Peyer's patch (tissue), 4 donors: ENCODE measurements around the gene JPH3. TPM values are rescaled to one million over a fixed set of nuclear protein-coding genes. Genes with fewer than 3 reads are reported as not detected.
A peak's percentile ranks its signal among the peaks of the same experiment; 100 is the strongest.

Experiments used
- DNase-seq, 3 donors: peaks; one replicate each; pipeline ENCODE4 v3.0.0-alpha.2; 2017 to 2019
- H3K27ac ChIP-seq, 4 donors: fragments of 200-600 bp; sonication (generic); one replicate each; pipeline ENCODE4 v1.5.1; 2016 to 2019
- H3K27me3 ChIP-seq, 2 donors: fragments of 200-600 bp; sonication (generic); one replicate each; pipeline ENCODE4 v1.5.1; 2019
- H3K36me3 ChIP-seq, 3 donors: fragments of 200-600 bp; sonication (generic); one replicate each; pipeline ENCODE4 v1.5.1; 2016 to 2019
- H3K4me1 ChIP-seq, 4 donors: fragments of 200-600 bp; sonication (generic); one replicate each; pipeline ENCODE4 v1.5.1; 2016 to 2019
- H3K4me3 ChIP-seq, 4 donors: fragments of 200-600 bp; sonication (generic); 1 replicate in 3 of 4; 2 replicates in 1 of 4; pipeline ENCODE4 v1.5.1; 2016 to 2019; ENCODE audit warnings: mild to moderate bottlenecking in 1 of 4
- H3K9me3 ChIP-seq, 4 donors: fragments of 200-600 bp; sonication (generic); one replicate each; pipeline ENCODE4 v1.5.1; 2016 to 2019; ENCODE audit warnings: mild to moderate bottlenecking in 1 of 4
- CTCF ChIP-seq, 6 experiments: fragments of 450-650 bp in 4 of 6; fragments of 200-600 bp in 2 of 6; sonication (generic) in 1 of 6; IDR thresholded peaks; one replicate each; pipeline ENCODE4 v1.5.1; 2017 to 2019; ENCODE audit warnings: antibody characterized with exemption in 6 of 6, mild to moderate bottlenecking in 3 of 6, moderate library complexity in 1 of 6
- POLR2A ChIP-seq, 2 donors: fragments of 450-650 bp; IDR thresholded peaks; one replicate each; pipeline ENCODE4 v1.5.1; 2017; ENCODE audit warnings: antibody characterized with exemption in 2 of 2, mild to moderate bottlenecking in 2 of 2, moderate library complexity in 2 of 2
- total RNA-seq, 4 donors: library from RNA; depleted of rRNA; stranded (reverse); fragments of >200 nt; gene quantifications; one replicate each; pipeline ENCODE4 v1.1.0, GENCODE V29; 2016

JPH3 gene
- total RNA-seq, 4 donors from 2014 or later, result 0.13 to 0.57 TPM; not detected in 2

GRCh38 chr16:87580855-87581261 lies 21.4 kb upstream of the JPH3 start:
- H3K27ac ChIP-seq, result peak overlapping the region in 1 of 4 donors; percentile 91
- H3K4me1 ChIP-seq, result peaks cover 0 to 18% (median 0%) of the 10 kb centered on the region in 4 donors
- DNase-seq, result no peak
- TF ChIP-seq CTCF (IDR thresholded peaks at IDR 0.05) (no peak), POLR2A (IDR thresholded peaks at IDR 0.05) (no peak)
- no peaks in the 10 kb centered on the region for H3K36me3 ChIP-seq
- no peaks in the 10 kb centered on the region for H3K27me3 ChIP-seq
- H3K9me3 ChIP-seq, result no peaks in the 10 kb centered on the region
- H3K4me3 ChIP-seq, result no peak overlapping the region

- peak in 2 of 3 donors; percentile 25 to 76 for DNase-seq
- no peaks in the 10 kb centered on the region for H3K36me3 ChIP-seq
- no peaks in the 10 kb centered on the region for H3K9me3 ChIP-seq
- H3K27me3 ChIP-seq, result no peaks in the 10 kb centered on the region
- TF ChIP-seq POLR2A (IDR thresholded peaks at IDR 0.05), result no peak
- no peak for TF ChIP-seq CTCF (IDR thresholded peaks at IDR 0.05)
- peak overlapping the region; percentile 64 to 91 (median 74) for H3K27ac ChIP-seq
- no peak overlapping the region for H3K4me3 ChIP-seq
- peaks cover 0 to 18% (median 0%) of the 10 kb centered on the region in 4 donors for H3K4me1 ChIP-seq
Measured at GRCh38 chr16:87581857-87582215, 20.5 kb upstream of the JPH3 start.

- no peaks in the 10 kb centered on the region for H3K27me3 ChIP-seq
- H3K4me3 ChIP-seq, result no peak overlapping the region
- DNase-seq, result peak in 1 of 3 donors; percentile 59
- H3K27ac ChIP-seq, result peak overlapping the region; percentile 64 to 91 (median 74)
- no peaks in the 10 kb centered on the region for H3K36me3 ChIP-seq
- no peaks in the 10 kb centered on the region for H3K9me3 ChIP-seq
- peaks cover 0 to 18% (median 0%) of the 10 kb centered on the region in 4 donors for H3K4me1 ChIP-seq
- no peak for TF ChIP-seq CTCF (IDR thresholded peaks at IDR 0.05)
Measured at GRCh38 chr16:87582216-87582965, 19.9 kb upstream of the JPH3 start.

GRCh38 chr16:87582966-87583325 lies 19.4 kb upstream of the JPH3 start:
- TF ChIP-seq CTCF (IDR thresholded peaks at IDR 0.05), result no peak
- no peak for TF ChIP-seq POLR2A (IDR thresholded peaks at IDR 0.05)
- no peaks in the 10 kb centered on the region for H3K9me3 ChIP-seq
- H3K27me3 ChIP-seq, result no peaks in the 10 kb centered on the region
- no peak overlapping the region for H3K4me3 ChIP-seq
- no peaks in the 10 kb centered on the region for H3K36me3 ChIP-seq
- no peak for DNase-seq
- peaks cover 0 to 18% (median 0%) of the 10 kb centered on the region in 4 donors for H3K4me1 ChIP-seq
- peak overlapping the region; percentile 64 to 91 (median 74) for H3K27ac ChIP-seq

- no peak for DNase-seq
- Histone ChIP-seq H3K27me3 (no peaks in the 10 kb centered on the region), H3K4me1 (peaks cover 0 to 18% (median 0%) of the 10 kb centered on the region in 4 donors), H3K36me3 (no peaks in the 10 kb centered on the region), H3K27ac (peak overlapping the region in 2 of 4 donors; percentile 78 to 91), H3K4me3 (no peak overlapping the region), H3K9me3 (no peaks in the 10 kb centered on the region)
- no peak for TF ChIP-seq POLR2A (IDR thresholded peaks at IDR 0.05)
- no peak for TF ChIP-seq CTCF (IDR thresholded peaks at IDR 0.05)
Measured at GRCh38 chr16:87583453-87584131, 18.7 kb upstream of the JPH3 start.
